ENCODE results near the gene RELN. TPM values are rescaled to one million over a fixed set of nuclear protein-coding genes. Genes with fewer than 3 reads are reported as not detected.

RELN gene
- total RNA-seq, 1 experiment from 2014 or later = 0.20 TPM

GRCh38 chr7:103777440-103777839 lies 212.0 kb downstream of the RELN start:
- Histone ChIP-seq H4K20me1 (ENCODE audit: insufficient read depth) (no peaks in the 10 kb centered on the region), H3K4me2 (ENCODE audit: low read length) (no peak overlapping the region), H3K4me3 (replicated peaks in 1 of 2; ENCODE audit: low read depth in 1 of 2, low read length in 2 of 2) (no peak overlapping the region), H3K27ac (ENCODE audit: low read depth, low read length) (no peak overlapping the region), H3K36me3 (ENCODE audit: control insufficient read depth in 1 of 2, insufficient read depth in 2 of 2, low read length in 2 of 2) (no peaks in the 10 kb centered on the region), H3K9me2 (ENCODE audit: insufficient read depth) (no peaks in the 10 kb centered on the region), H3K4me1 (ENCODE audit: control insufficient read depth in 1 of 2, insufficient read depth in 2 of 2, low read length in 2 of 2) (no peaks in the 10 kb centered on the region), H3K9ac (ENCODE audit: low read length) (no peak overlapping the region), H2AFZ (ENCODE audit: low read depth, low read length, poor library complexity, severe bottlenecking) (no peak overlapping the region), H3K27me3 (ENCODE audit: insufficient read depth, low read length) (peaks cover 37% of the 10 kb centered on the region), H3K79me2 (ENCODE audit: insufficient read depth, low read length) (no peaks in the 10 kb centered on the region), H3K9me3 (ENCODE audit: control insufficient read depth in 1 of 2, insufficient read depth in 1 of 2, low read depth in 1 of 2, low read length in 2 of 2) (no peaks in the 10 kb centered on the region)
- BruUV-seq (replicated peaks) = no TSS peak
- DNase-seq (ENCODE audit: low read depth, low spot score) = no peak
- TF ChIP-seq JUND (IDR thresholded peaks at IDR 0.05) (no peak), ZBTB33 (IDR thresholded peaks at IDR 0.05; ENCODE audit: extremely low read depth, insufficient replicate concordance, low read length) (no peak), SP1 (IDR thresholded peaks at IDR 0.05; ENCODE audit: low read depth) (no peak), EZH2phosphoT487 (IDR thresholded peaks at IDR 0.05; ENCODE audit: borderline replicate concordance) (no peak), CBX3 (IDR thresholded peaks at IDR 0.05; ENCODE audit: low read depth) (no peak), POLR2A (IDR thresholded peaks at IDR 0.05; ENCODE audit: borderline replicate concordance, extremely low read depth, insufficient read depth, insufficient read length) (no peak), POLR2AphosphoS5 (IDR thresholded peaks at IDR 0.05; ENCODE audit: low read depth, low read length) (no peak), EZH2 (IDR thresholded peaks at IDR 0.05) (no peak), ELF1 (IDR thresholded peaks at IDR 0.05; ENCODE audit: borderline replicate concordance, low read depth) (no peak), TCF7L2 (IDR thresholded peaks at IDR 0.05; ENCODE audit: borderline replicate concordance, extremely low read depth, insufficient read depth, insufficient read length) (no peak), RAD21 (IDR thresholded peaks at IDR 0.05; ENCODE audit: low read depth) (no peak)
- TF ChIP-seq, protein P1, sequence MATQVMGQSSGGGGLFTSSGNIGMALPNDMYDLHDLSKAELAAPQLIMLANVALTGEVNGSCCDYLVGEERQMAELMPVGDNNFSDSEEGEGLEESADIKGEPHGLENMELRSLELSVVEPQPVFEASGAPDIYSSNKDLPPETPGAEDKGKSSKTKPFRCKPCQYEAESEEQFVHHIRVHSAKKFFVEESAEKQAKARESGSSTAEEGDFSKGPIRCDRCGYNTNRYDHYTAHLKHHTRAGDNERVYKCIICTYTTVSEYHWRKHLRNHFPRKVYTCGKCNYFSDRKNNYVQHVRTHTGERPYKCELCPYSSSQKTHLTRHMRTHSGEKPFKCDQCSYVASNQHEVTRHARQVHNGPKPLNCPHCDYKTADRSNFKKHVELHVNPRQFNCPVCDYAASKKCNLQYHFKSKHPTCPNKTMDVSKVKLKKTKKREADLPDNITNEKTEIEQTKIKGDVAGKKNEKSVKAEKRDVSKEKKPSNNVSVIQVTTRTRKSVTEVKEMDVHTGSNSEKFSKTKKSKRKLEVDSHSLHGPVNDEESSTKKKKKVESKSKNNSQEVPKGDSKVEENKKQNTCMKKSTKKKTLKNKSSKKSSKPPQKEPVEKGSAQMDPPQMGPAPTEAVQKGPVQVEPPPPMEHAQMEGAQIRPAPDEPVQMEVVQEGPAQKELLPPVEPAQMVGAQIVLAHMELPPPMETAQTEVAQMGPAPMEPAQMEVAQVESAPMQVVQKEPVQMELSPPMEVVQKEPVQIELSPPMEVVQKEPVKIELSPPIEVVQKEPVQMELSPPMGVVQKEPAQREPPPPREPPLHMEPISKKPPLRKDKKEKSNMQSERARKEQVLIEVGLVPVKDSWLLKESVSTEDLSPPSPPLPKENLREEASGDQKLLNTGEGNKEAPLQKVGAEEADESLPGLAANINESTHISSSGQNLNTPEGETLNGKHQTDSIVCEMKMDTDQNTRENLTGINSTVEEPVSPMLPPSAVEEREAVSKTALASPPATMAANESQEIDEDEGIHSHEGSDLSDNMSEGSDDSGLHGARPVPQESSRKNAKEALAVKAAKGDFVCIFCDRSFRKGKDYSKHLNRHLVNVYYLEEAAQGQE (IDR thresholded peaks at IDR 0.05; ENCODE audit: low read depth) = no peak
- POLR2A ChIA-PET = no interaction called here
- CTCF ChIA-PET = no interaction called here
- ATAC-seq = no peak
- RAD21 ChIA-PET (ENCODE audit: low non-redundant PET in 1 of 2, low total read pairs in 2 of 2, uncharacterized antibody in 2 of 2, unreplicated experiment in 2 of 2) = no interaction called here
- intact Hi-C loops (cut with micrococcal nuclease) = no loop called here

All from HCT116 (cell line).